GM20000 (cell line): ENCODE measurements around the gene CEP112.
"Not testable (repeated sequence)": the region's sequence is repeated elsewhere in the genome, so short reads cannot be mapped to it uniquely, and the experiment has no call there.

Source experiments
- DNase-seq: peaks from one replicate; pipeline ENCODE4 v3.0.0; 2012; ENCODE audit warnings: low spot score
- TF ChIP-seq, protein P1 (sequence below): IDR thresholded peaks from 2 replicates; pipeline ENCODE4 v1.5.1; 2012; ENCODE audit warnings: mild to moderate bottlenecking, control low read depth; ENCODE audit errors: extremely low read depth, missing control alignments

Gene CEP112

DNA sequence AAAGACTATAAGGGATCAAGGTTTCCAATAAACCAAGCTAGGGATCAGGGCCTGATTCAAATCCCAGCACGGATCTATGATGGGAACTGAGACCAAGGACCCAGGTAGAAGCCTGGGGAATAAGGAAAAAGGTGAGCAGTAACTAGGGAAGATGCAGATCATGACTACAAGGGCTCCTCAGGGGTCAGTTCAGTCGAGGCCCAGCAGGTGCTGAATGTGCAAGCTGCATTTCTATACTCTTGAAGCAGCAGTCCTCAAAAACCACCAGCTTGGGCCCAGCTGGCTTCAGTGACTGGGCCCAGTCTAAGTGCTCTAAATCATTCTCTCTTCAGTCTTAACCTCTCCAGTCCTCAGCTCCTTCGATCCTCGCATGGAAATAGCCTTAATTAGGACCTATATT is 401.7 kb downstream of the CEP112 start:
- TF ChIP-seq, protein P1, sequence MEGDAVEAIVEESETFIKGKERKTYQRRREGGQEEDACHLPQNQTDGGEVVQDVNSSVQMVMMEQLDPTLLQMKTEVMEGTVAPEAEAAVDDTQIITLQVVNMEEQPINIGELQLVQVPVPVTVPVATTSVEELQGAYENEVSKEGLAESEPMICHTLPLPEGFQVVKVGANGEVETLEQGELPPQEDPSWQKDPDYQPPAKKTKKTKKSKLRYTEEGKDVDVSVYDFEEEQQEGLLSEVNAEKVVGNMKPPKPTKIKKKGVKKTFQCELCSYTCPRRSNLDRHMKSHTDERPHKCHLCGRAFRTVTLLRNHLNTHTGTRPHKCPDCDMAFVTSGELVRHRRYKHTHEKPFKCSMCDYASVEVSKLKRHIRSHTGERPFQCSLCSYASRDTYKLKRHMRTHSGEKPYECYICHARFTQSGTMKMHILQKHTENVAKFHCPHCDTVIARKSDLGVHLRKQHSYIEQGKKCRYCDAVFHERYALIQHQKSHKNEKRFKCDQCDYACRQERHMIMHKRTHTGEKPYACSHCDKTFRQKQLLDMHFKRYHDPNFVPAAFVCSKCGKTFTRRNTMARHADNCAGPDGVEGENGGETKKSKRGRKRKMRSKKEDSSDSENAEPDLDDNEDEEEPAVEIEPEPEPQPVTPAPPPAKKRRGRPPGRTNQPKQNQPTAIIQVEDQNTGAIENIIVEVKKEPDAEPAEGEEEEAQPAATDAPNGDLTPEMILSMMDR, result no peak
- DNase-seq, result no peak

DNA sequence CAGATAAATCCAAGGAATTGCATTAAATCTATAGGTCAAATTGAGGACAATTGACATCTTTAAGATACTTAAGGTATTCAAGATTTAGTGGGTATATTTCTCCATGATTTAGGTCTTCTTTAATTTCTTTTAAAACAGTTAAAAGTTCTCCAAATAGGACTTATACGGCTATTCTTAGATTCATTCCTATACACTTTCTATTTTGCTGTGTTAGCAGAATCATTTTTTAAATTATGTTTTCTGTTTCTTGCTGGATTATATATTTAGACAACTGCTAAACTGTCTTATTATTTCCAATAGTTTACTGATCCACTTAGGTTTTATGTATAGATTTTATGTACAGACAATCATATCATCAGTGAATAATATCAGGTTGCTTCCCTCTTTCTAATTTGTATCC is 404.4 kb downstream of the CEP112 start:
- TF ChIP-seq, protein P1, result no peak
- DNase-seq, result no peak

DNA sequence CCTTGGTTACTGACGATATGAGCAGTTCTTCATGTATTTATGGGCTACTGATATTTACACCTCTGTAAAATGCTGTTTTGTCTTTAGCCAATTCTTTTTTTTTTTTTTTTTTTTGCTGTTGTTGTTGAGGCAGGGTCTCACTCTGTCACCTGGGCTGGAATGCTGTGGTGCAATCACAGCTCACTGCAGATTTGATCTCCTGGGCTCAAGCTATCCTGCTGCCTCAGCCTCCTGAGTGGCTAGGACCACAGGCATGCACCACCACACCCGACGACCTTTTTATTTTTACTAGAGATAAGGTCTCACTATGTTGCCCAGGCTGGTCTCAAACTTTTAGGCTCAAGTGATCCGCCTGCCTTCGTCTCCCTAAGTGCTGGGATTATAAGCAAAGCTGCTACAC is 405.5 kb downstream of the CEP112 start:
- DNase-seq, result no peak
- TF ChIP-seq, protein P1, result no peak

DNA sequence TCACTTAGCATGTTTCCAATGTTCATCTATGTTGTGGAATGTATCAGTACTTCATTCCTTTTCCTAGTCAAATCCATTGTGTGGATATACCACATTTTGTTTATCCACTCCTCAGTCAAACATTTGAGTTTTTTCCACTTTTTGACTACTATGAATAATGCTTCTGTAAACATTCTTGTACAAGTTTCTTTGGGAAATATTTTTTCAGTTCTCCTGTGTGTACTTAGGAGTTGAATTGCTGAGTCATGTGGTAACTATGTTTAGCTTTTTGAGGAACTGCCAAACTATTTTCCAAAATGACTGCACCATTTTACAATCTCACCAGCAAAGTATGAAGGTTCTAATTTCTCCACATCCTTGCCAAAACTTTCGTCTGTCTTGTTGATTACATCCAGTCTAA is 406.8 kb downstream of the CEP112 start:
- TF ChIP-seq, protein P1, result no peak
- DNase-seq, result no peak

DNA sequence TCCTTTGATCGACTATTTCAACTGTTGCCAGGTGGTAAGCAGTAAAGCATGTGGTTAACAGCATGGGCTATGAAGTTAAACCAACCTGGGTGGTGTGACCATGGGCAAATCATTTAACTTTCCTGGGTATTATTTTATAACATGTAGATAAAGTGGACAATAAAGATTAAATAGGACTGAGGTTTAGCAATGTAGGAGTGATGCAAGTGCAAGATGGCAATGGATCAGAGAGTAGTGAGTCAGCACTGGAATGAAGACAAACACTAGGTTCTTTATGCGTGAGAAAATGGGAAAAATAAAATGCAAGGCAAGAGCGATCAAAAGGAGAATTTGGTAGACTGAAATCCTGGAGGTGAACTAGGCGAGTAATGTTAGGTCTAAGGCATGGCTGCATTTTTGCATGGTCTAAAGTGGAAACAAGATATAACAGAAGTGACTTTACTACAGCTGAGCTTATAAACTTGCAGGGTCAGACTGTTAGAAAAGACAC is 408.0 kb downstream of the CEP112 start:
- TF ChIP-seq, protein P1, result no peak
- DNase-seq, result no peak

DNA sequence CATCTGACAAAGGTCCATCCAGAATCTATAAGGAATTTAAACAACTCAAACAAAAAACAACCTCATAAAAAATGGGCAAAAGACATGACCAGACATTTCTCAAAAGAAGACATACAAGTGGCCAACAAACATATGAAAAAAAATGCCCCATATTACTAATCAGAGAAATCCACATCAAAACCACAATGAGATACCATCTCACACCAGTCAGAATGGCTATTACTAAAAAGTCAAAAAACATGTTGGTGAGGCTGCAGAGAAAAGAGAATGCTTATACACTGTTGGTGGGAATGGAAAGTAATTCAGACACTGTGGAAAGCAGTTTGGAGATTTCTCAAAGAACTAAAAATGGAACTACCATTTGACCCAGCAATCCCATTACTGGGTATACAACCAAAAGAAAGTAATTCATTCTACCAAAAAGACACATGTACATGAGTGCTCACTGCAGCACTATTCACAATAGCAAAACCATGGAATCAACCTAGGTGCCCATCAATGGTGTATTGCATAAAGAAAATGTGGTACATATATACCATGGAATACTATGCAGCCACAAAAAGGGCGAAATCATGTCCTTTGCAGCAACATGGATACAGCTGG is 409.7 kb downstream of the CEP112 start:
- DNase-seq, result not testable (repeated sequence)

DNA sequence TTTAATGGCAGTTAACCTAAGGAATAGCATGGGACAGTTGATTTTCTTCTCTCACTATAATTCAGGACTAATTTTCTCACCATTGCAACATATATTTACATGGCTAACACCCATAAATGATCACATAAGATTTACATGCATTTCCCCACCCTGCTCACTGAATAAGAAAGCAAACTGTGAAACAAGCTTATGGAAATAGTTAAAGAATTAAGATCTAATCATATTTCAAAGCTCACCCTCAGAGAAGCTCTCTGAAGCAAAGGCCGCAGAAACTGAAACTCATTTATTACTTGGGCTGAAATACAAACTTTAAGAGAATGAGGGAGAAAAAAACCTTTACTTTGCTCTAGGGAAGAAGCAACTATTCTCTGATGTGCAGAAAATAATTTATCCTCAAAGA is 411.8 kb downstream of the CEP112 start:
- DNase-seq, result no peak
- TF ChIP-seq, protein P1, result no peak

DNA sequence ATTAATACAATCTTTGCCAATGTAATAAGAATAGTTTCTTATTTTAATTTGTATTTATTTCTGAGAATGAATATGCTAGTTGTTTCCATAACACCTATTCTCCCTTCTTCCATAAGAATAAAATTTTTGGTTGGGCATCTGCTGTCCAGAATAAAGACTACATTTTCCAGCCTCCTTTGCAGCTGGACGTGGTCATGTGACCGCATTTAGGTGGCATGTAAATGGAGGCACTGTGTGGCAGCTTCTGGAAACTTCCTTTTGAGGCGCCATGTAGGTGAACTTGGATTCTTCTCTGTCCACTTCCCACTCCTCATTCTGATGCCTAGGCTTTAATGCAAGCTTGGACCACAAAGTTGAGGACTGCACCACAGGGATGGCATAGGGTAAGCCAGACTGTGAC is 415.0 kb downstream of the CEP112 start:
- TF ChIP-seq, protein P1, result no peak
- no peak for DNase-seq
